Mesodermal cell (in vitro differentiated cells): Measurements from ENCODE around the gene IGFLR1.
"Not testable (repeated sequence)": the region's sequence is repeated elsewhere in the genome, so short reads cannot be mapped to it uniquely, and the experiment has no call there.

Source experiments
- H3K27ac ChIP-seq: 2 replicates; pipeline ENCODE4 v1.7.0; 2013; ENCODE audit warnings: mild to moderate bottlenecking, low read depth, low read length, moderate library complexity; ENCODE audit not compliant: severe bottlenecking
- H3K36me3 ChIP-seq: 2 replicates; pipeline ENCODE4 v1.7.1; 2013; ENCODE audit warnings: mild to moderate bottlenecking, low read length, moderate library complexity; ENCODE audit not compliant: control insufficient read depth, insufficient read depth
- H3K4me1 ChIP-seq: one replicate; pipeline ENCODE4 v1.7.1; 2013; ENCODE audit warnings: mild to moderate bottlenecking, low read length; ENCODE audit not compliant: insufficient read depth, control insufficient read depth, poor library complexity, severe bottlenecking
- H3K4me3 ChIP-seq: 2 replicates; pipeline ENCODE4 v1.7.0; 2013; ENCODE audit warnings: low read length, control low read depth, mild to moderate bottlenecking; ENCODE audit not compliant: insufficient read depth, poor library complexity, severe bottlenecking; ENCODE audit errors: extremely low read depth
- H3K9me3 ChIP-seq: 2 replicates; pipeline ENCODE4 v1.7.1; 2013; ENCODE audit warnings: mild to moderate bottlenecking, low read length, moderate library complexity; ENCODE audit not compliant: control insufficient read depth
- WGBS, 2 experiments: methylation state at CpG; one replicate each; pipeline ENCODE4 v1.1.5; 2013; ENCODE audit warnings: missing lambda C conversion rate in 2 of 2; ENCODE audit not compliant: insufficient coverage in 2 of 2; 5-methylcytosine and 5-hydroxymethylcytosine counted together

Gene IGFLR1

DNA sequence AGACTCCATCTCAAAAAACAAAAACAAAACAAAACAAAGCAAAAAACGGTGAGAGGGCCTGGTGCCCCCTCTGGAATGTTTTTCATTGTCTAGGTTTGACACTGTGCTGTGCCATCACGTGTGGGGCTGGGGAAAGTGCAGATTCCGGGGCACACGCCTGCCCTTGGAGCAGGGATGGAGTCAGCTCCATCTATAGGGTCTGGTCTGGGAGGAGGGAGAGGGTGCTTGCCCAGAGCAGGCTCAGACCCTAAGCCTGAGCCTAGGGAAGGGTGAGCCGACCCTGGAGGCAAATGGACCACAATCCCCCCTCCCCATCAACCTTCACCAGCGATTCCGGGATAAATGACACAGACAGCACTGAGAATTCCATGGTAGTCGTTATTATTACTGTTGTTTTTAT lies 48.8 kb downstream of the IGFLR1 start:
- Histone ChIP-seq H3K27ac (no peak overlapping the region), H3K36me3 (no peaks in the 10 kb centered on the region), H3K4me3 (no peak overlapping the region), H3K4me1 (no peaks in the 10 kb centered on the region), H3K9me3 (no peaks in the 10 kb centered on the region)
- 44 to 52% methylated on average over 2 of the region's 8 CpGs for WGBS, 2 experiments

DNA sequence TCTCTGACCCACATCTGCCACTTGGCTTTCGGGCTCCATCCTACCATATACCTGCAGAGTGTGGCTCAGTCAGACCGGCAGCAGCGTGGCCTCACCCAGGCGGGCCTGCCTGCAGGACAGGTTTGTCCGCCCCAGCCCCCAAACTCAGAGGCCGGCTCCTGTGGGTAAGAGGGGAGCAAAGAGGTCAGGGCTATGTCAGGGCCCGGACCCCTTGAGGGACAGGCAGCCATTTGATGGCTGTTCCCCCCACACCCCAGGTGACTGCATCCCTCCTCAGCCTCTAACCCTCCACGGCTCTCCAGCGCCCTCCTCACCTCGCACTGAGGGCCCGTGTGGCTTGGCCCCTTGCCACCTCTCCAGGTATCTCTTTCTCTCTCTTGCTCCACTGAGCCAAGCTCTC lies 50.2 kb downstream of the IGFLR1 start:
- H3K27ac ChIP-seq: no peak overlapping the region
- no peaks in the 10 kb centered on the region for H3K4me1 ChIP-seq
- WGBS, 2 experiments: 97 to 100% methylated on average over 5 to 9 of the region's 11 CpGs
- no peak overlapping the region for H3K4me3 ChIP-seq
- no peaks in the 10 kb centered on the region for H3K9me3 ChIP-seq
- no peaks in the 10 kb centered on the region for H3K36me3 ChIP-seq

DNA sequence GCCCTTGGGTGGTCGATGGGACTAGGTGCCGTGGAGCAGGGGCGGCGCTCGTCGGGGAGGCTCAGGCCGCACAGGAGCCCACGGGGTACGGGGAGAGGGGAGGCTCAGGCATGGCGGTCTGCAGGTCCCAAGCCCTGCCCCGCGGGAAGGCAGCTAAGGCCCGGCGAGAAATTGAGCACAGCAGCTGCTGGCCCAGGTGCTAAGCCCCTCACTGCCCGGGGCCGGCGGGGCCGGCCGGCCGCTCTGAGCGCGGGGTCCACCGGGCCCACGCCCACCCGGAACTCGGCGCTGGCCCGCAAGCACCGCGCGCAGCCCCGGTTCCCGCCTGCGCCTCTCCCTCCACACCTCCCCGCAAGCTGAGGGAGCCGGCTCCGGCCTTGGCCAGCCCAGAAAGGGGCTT lies 51.1 kb downstream of the IGFLR1 start:
- WGBS, 2 experiments: 95 to 96% methylated on average over 24 to 33 of the region's 37 CpGs
- not testable (repeated sequence) for H3K4me1 ChIP-seq, H3K9me3 ChIP-seq, H3K4me3 ChIP-seq, H3K36me3 ChIP-seq, H3K27ac ChIP-seq

DNA sequence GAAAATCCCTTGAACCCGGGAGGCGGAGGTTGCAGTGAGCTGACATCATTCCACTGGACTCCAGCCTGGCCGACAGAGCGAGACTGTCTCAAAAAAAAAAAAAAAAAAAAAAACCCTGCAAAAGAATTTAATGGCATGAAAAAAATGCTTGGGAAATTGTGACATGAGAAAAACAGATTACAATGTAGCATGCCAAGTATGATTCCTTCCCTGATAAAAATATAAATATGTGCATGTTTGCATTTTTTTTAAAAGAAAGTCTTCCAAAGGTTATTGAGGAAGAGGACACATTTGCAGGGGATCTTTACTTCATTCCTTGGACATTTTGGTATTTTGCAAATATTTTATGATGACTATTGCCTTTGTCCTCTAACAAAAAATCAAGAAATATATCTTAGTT lies 52.4 kb downstream of the IGFLR1 start:
- 90% methylated on average over 2 of the region's 4 CpGs; no CpG with 5 or more reads in 1 of the 2 experiments for WGBS, 2 experiments
- H3K9me3 ChIP-seq: no peaks in the 10 kb centered on the region

More for the DNA sequence above, 52.4 kb downstream of the IGFLR1 start:
- H3K4me1 ChIP-seq: no peaks in the 10 kb centered on the region
- H3K27ac ChIP-seq: no peak overlapping the region
- H3K36me3 ChIP-seq: no peaks in the 10 kb centered on the region
- H3K4me3 ChIP-seq: no peak overlapping the region
